Stimulated activated CD4-positive, alpha-beta T cell treated with anti-CD3 and anti-CD28 coated beads, Interleukin-15, amount 100 ng/mL, for 1 hour (primary cell): ENCODE measurements around the gene OR5M10.
"Not testable (repeated sequence)": the region's sequence is repeated elsewhere in the genome, so short reads cannot be mapped to it uniquely, and the experiment has no call there.

ENCODE experiments used
- DNase-seq, 2 donors: peaks; one replicate each; pipeline ENCODE4 v3.0.0-alpha.2; 2020; ENCODE audit warnings: low read depth in 1 of 2, low spot score in 1 of 2

OR5M10 gene

GRCh38 chr11:56577621-56578020 is at the start of gene OR5M10:
OR5M10 (minus strand) TSS chr11:56577721; CDS start chr11:56577721, 0 bp downstream.
- no peak for DNase-seq

GRCh38 chr11:56625946-56626345 is 48.4 kb upstream of the OR5M10 start:
- DNase-seq: no peak

- no peak for DNase-seq
These were observed 47.2 kb upstream of the OR5M10 start for GRCh38 chr11:56624661-56625110.

- no peak for DNase-seq
These were observed 33.7 kb upstream of the OR5M10 start for GRCh38 chr11:56611174-56611573.

GRCh38 chr11:56592088-56592717 is 14.7 kb upstream of the OR5M10 start:
- not testable (repeated sequence) for DNase-seq

- DNase-seq: no peak
These were observed 18.9 kb downstream of the OR5M10 start for GRCh38 chr11:56558574-56558973.

- not testable (repeated sequence) for DNase-seq
These were observed 22.8 kb downstream of the OR5M10 start for GRCh38 chr11:56554691-56555090.

- no peak for DNase-seq
These were observed 32.0 kb downstream of the OR5M10 start for GRCh38 chr11:56545531-56545930.

GRCh38 chr11:56543739-56544138 is 33.8 kb downstream of the OR5M10 start:
- no peak for DNase-seq

GRCh38 chr11:56543157-56543556 is 34.4 kb downstream of the OR5M10 start, which contains the start of gene OR5M11:
OR5M11 (minus strand) TSS chr11:56543257; CDS start chr11:56543257, 0 bp downstream.
- DNase-seq: no peak

- no peak for DNase-seq
These were observed 44.3 kb downstream of the OR5M10 start for GRCh38 chr11:56533054-56533740.

GRCh38 chr11:56531856-56532255 is 45.7 kb downstream of the OR5M10 start:
- DNase-seq: no peak
